Activated naive CD8-positive, alpha-beta T cell treated with anti-CD3 and anti-CD28 coated beads, Interleukin-2, amount 10 ng/mL, durations not matched to agents 7 days and 5 days (primary cell): ENCODE measurements around the gene PLEKHO1. TPM values are rescaled to one million over a fixed set of nuclear protein-coding genes. Genes with fewer than 3 reads are reported as not detected.
"Not testable (repeated sequence)": the region's sequence is repeated elsewhere in the genome, so short reads cannot be mapped to it uniquely, and the experiment has no call there.

ENCODE experiments used
- ATAC-seq: fragments of 150-1000 bp; cut with Tn5 transposase; one replicate; pipeline ENCODE4 v1.10.0; 2021; ENCODE audit warnings: low read depth, moderate library complexity
- POLR2A ChIA-PET: fragments of 350-600 bp; sonication (Branson Sonifier 250); formaldehyde crosslinking; loops from one replicate; lab custom pipeline; 2021; ENCODE audit warnings: antibody characterized with exemption; lab: Charles Lee
- DNase-seq: peaks from one replicate; pipeline ENCODE4 v3.0.0; 2021
- H3K27ac Mint-ChIP-seq: one replicate; pipeline ENCODE4 v1.8.0; 2022; ENCODE audit warnings: mild to moderate bottlenecking, mixed read lengths
- H3K27me3 Mint-ChIP-seq: one replicate; pipeline ENCODE4 v1.8.0; 2022; ENCODE audit warnings: mild to moderate bottlenecking, moderate library complexity, mixed read lengths
- H3K36me3 Mint-ChIP-seq: one replicate; pipeline ENCODE4 v1.8.0; 2021; ENCODE audit warnings: mild to moderate bottlenecking, mixed read lengths
- H3K4me1 Mint-ChIP-seq: one replicate; pipeline ENCODE4 v1.8.0; 2021; ENCODE audit warnings: mixed read lengths
- H3K4me3 Mint-ChIP-seq: one replicate; pipeline ENCODE4 v1.8.0; 2022; ENCODE audit warnings: mild to moderate bottlenecking, moderate library complexity, mixed read lengths
- H3K9me3 Mint-ChIP-seq: one replicate; pipeline ENCODE4 v1.8.0; 2021; ENCODE audit warnings: mixed read lengths
- total RNA-seq, 2 experiments: library from RNA; stranded (reverse); gene quantifications; one replicate each; pipeline ENCODE4 v1.2.3, GENCODE V29; 2021

The PLEKHO1 gene
- total RNA-seq, 2 experiments from 2014 or later, result 140 to 143 TPM

- DNase-seq (no peak), ATAC-seq (peak; percentile 39)
- no peaks in the 10 kb centered on the region for H3K36me3 Mint-ChIP-seq
- no peak overlapping the region for H3K4me3 Mint-ChIP-seq
- POLR2A ChIA-PET, result interaction anchor here (0.5 to 2.8 kb wide), 13 partner anchors 10 to 601 kb away, joined by 3 to 22 read pairs (median 4); a partner anchor contains a TSS
- no peaks in the 10 kb centered on the region for H3K9me3 Mint-ChIP-seq
- no peak overlapping the region for H3K27ac Mint-ChIP-seq
- peaks cover 3% of the 10 kb centered on the region for H3K27me3 Mint-ChIP-seq
- peaks cover 5% of the 10 kb centered on the region for H3K4me1 Mint-ChIP-seq
Measured at GRCh38 chr1:150186789-150187559, 37.3 kb downstream of the PLEKHO1 start.

GRCh38 chr1:150187560-150187931 is 37.8 kb downstream of the PLEKHO1 start:
- Mint-ChIP-seq H3K4me3 (no peak overlapping the region), H3K36me3 (no peaks in the 10 kb centered on the region), H3K27me3 (peaks cover 3% of the 10 kb centered on the region), H3K9me3 (no peaks in the 10 kb centered on the region), H3K4me1 (peaks cover 5% of the 10 kb centered on the region), H3K27ac (no peak overlapping the region)
- ATAC-seq (peak; percentile 22), DNase-seq (no peak)
- POLR2A ChIA-PET, result interaction anchor here (0.6 to 2.8 kb wide), 6 partner anchors 17 to 338 kb away, joined by 4 to 22 read pairs (median 6); a partner anchor contains a TSS

- Mint-ChIP-seq H3K4me3 (no peak overlapping the region), H3K4me1 (peaks cover 4% of the 10 kb centered on the region), H3K27me3 (peaks cover 7% of the 10 kb centered on the region), H3K9me3 (no peaks in the 10 kb centered on the region), H3K27ac (no peak overlapping the region), H3K36me3 (no peaks in the 10 kb centered on the region)
- DNase-seq, result no peak
- POLR2A ChIA-PET, result no interaction called here
- ATAC-seq, result no peak
Measured at GRCh38 chr1:150192012-150192411, 42.3 kb downstream of the PLEKHO1 start.

- H3K4me1 Mint-ChIP-seq, result no peaks in the 10 kb centered on the region
- DNase-seq, result no peak
- H3K27me3 Mint-ChIP-seq, result peaks cover 9% of the 10 kb centered on the region
- H3K9me3 Mint-ChIP-seq, result no peaks in the 10 kb centered on the region
- no peak overlapping the region for H3K27ac Mint-ChIP-seq
- H3K36me3 Mint-ChIP-seq, result no peaks in the 10 kb centered on the region
- H3K4me3 Mint-ChIP-seq, result no peak overlapping the region
- POLR2A ChIA-PET, result no interaction called here
- ATAC-seq, result no peak
Measured at GRCh38 chr1:150194381-150195031, 44.8 kb downstream of the PLEKHO1 start.

- no peaks in the 10 kb centered on the region for H3K9me3 Mint-ChIP-seq
- ATAC-seq (no peak), DNase-seq (no peak)
- peaks cover 11% of the 10 kb centered on the region for H3K27me3 Mint-ChIP-seq
- no peak overlapping the region for H3K4me3 Mint-ChIP-seq
- POLR2A ChIA-PET, result no interaction called here
- no peak overlapping the region for H3K27ac Mint-ChIP-seq
- H3K4me1 Mint-ChIP-seq, result peaks cover 3% of the 10 kb centered on the region
- no peaks in the 10 kb centered on the region for H3K36me3 Mint-ChIP-seq
Measured at GRCh38 chr1:150196417-150196816, 46.7 kb downstream of the PLEKHO1 start.

- Mint-ChIP-seq H3K36me3 (no peaks in the 10 kb centered on the region), H3K9me3 (no peaks in the 10 kb centered on the region), H3K27me3 (peaks cover 10% of the 10 kb centered on the region), H3K27ac (no peak overlapping the region), H3K4me1 (no peaks in the 10 kb centered on the region), H3K4me3 (no peak overlapping the region)
- POLR2A ChIA-PET, result interaction anchor here (0.6 kb wide), 1 partner anchor 988 kb away, joined by 3 read pairs; no protein-coding TSS in a partner anchor
- ATAC-seq, result no peak
- DNase-seq, result no peak
Measured at GRCh38 chr1:150207281-150207971, 57.7 kb downstream of the PLEKHO1 start.

GRCh38 chr1:150208460-150208859 is 58.7 kb downstream of the PLEKHO1 start:
- H3K27me3 Mint-ChIP-seq, result peaks cover 10% of the 10 kb centered on the region
- H3K36me3 Mint-ChIP-seq, H3K27ac Mint-ChIP-seq, DNase-seq, POLR2A ChIA-PET, H3K9me3 Mint-ChIP-seq, H3K4me1 Mint-ChIP-seq, ATAC-seq, H3K4me3 Mint-ChIP-seq: not testable (repeated sequence)

Other genes starting within 250 kb of the PLEKHO1 start
- gene SV2A, start 232.1 kb upstream of the PLEKHO1 start, total RNA-seq, result 10 to 100 TPM; 23.9 to 27.5 TPM
- 10 to 100 TPM; 72.1 to 74.8 TPM for gene SF3B4, start 222.1 kb upstream of the PLEKHO1 start, total RNA-seq
- gene MTMR11, start 213.0 kb upstream of the PLEKHO1 start, total RNA-seq, result 1 to 10 TPM; 1.6 to 1.8 TPM
- 10 to 100 TPM; 12.8 to 13.7 TPM for gene OTUD7B, start 139.2 kb upstream of the PLEKHO1 start, total RNA-seq
- 10 to 100 TPM; 41.1 to 42.6 TPM for gene VPS45, start 82.1 kb upstream of the PLEKHO1 start, total RNA-seq
- 100 to 1,000 TPM; 113 to 115 TPM for gene ANP32E, start 86.2 kb downstream of the PLEKHO1 start, total RNA-seq
- not detected for gene CA14, start 107.9 kb downstream of the PLEKHO1 start, total RNA-seq
- 100 to 1,000 TPM; 127 to 128 TPM for gene APH1A, start 119.1 kb downstream of the PLEKHO1 start, total RNA-seq
- gene C1orf54, start 122.9 kb downstream of the PLEKHO1 start, total RNA-seq, result 1 to 10 TPM; 1.7 to 3.5 TPM
- 1 to 10 TPM in 1 of 2 experiments, under 1 TPM in 1; 0.91 to 1.7 TPM for gene CIART, start 132.6 kb downstream of the PLEKHO1 start, total RNA-seq
- gene MRPS21, start 143.9 kb downstream of the PLEKHO1 start, total RNA-seq, result 10 to 100 TPM; 73.3 to 75.9 TPM
- 100 to 1,000 TPM; 103 to 110 TPM for gene PRPF3, start 171.6 kb downstream of the PLEKHO1 start, total RNA-seq
- gene RPRD2, start 214.2 kb downstream of the PLEKHO1 start, total RNA-seq, result 10 to 100 TPM; 42.2 to 42.3 TPM